Lower lobe of right lung (tissue), 2 donors: ENCODE measurements around the gene WNT7B. TPM values are rescaled to one million over a fixed set of nuclear protein-coding genes. Genes with fewer than 3 reads are reported as not detected.
A peak's percentile ranks its signal among the peaks of the same experiment; 100 is the strongest.

Source experiments
- ATAC-seq, 2 donors: fragments of 200-7000 bp; cut with Tn5 transposase; one replicate each; pipeline ENCODE4 v1.9.1; 2020 to 2022; ENCODE audit warnings: mild to moderate bottlenecking in 2 of 2, moderate library complexity in 2 of 2
- DNase-seq: peaks from one replicate; pipeline ENCODE4 v3.0.0-alpha.2; 2020
- H3K27ac ChIP-seq: fragments of 200-600 bp; one replicate; pipeline ENCODE4 v1.8.0; 2022
- H3K27me3 ChIP-seq: fragments of 200-600 bp; one replicate; pipeline ENCODE4 v1.8.0; 2022; ENCODE audit warnings: low read depth
- H3K36me3 ChIP-seq: fragments of 200-600 bp; one replicate; pipeline ENCODE4 v1.8.0; 2022; ENCODE audit warnings: mild to moderate bottlenecking
- H3K4me1 ChIP-seq: fragments of 200-600 bp; one replicate; pipeline ENCODE4 v1.8.0; 2022
- H3K4me3 ChIP-seq: fragments of 200-600 bp; one replicate; pipeline ENCODE4 v1.8.0; 2022; ENCODE audit warnings: mild to moderate bottlenecking
- H3K9me3 ChIP-seq: fragments of 200-600 bp; one replicate; pipeline ENCODE4 v1.8.0; 2022
- CTCF ChIP-seq: fragments of 200-600 bp; IDR thresholded peaks from one replicate; pipeline ENCODE4 v1.8.0; 2022; ENCODE audit warnings: antibody characterized with exemption, mild to moderate bottlenecking
- intact Hi-C: fragments of 100-400 bp; cut with DNase I; formaldehyde crosslinking; loops from one replicate; pipeline ENCODE4 v1.11.0; 2022
- total RNA-seq: library from RNA; stranded (reverse); fragmentation: NEBNext Ultra II Directional; extraction: Animal tissue kit (Norgen Biotek cat#: 25700); gene quantifications from one replicate; pipeline ENCODE4 v1.2.1, GENCODE V29; 2021
- donor health status: DM: no; HTN: yes; CAD: no; lungs with severe emphysema.

WNT7B gene
- total RNA-seq, 1 donor from 2014 or later = 6.3 TPM

DNA sequence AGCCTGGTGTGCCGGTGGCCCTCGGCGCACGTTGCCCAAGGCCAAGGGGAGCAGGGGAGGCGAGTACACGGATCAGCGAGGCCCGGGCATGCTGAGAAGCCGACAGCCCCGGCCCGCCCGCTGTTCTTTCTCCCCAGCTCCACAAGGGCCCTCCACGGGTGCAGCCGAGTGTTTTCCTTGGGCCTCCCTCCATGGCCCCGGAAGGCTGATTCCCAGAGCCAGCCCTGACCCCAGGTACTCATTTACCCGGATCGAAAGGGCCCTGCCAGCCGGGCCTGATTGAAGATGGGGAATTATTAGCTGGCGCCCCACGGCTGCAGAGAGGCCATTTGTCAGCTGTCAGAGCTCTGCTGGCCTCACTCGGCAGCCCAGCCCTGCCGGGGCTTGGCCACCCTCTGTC lies 53.1 kb downstream of the WNT7B start:
- Histone ChIP-seq H3K4me3 (no peak overlapping the region), H3K36me3 (no peaks in the 10 kb centered on the region), H3K9me3 (no peaks in the 10 kb centered on the region), H3K4me1 (peaks cover 18% of the 10 kb centered on the region), H3K27ac (no peak overlapping the region), H3K27me3 (no peaks in the 10 kb centered on the region)
- DNase-seq (peak; percentile 72), ATAC-seq (peak; percentile 44 to 48)
- no peak for TF ChIP-seq CTCF
- intact Hi-C loops = no loop called here

DNA sequence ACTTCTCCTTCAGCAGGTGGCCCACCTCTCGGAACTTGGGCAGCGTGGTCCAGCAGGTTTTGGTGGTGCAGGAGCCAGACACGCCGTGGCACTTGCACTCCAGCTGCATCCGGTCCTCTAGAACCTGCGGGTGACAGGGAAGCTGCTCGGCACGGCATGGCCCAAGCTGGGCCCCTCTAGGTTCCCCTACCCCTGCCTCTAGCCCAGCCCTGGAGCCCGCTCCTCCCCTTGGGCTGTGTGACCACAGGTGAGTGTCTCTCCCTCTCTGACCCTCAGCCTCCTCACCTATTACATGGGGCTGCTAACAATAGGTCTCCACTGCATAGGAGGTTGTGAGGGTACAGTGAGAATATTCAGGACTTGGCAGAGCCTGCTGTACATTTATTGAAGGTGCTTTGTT lies 53.8 kb downstream of the WNT7B start:
- H3K27ac ChIP-seq = no peak overlapping the region
- no peak for TF ChIP-seq CTCF
- peaks cover 23% of the 10 kb centered on the region for H3K4me1 ChIP-seq
- ATAC-seq = no peak
- no peaks in the 10 kb centered on the region for H3K9me3 ChIP-seq
- H3K27me3 ChIP-seq = no peaks in the 10 kb centered on the region
- no peak overlapping the region for H3K4me3 ChIP-seq
- no peak for DNase-seq
- intact Hi-C loops = no loop called here
- H3K36me3 ChIP-seq = no peaks in the 10 kb centered on the region

DNA sequence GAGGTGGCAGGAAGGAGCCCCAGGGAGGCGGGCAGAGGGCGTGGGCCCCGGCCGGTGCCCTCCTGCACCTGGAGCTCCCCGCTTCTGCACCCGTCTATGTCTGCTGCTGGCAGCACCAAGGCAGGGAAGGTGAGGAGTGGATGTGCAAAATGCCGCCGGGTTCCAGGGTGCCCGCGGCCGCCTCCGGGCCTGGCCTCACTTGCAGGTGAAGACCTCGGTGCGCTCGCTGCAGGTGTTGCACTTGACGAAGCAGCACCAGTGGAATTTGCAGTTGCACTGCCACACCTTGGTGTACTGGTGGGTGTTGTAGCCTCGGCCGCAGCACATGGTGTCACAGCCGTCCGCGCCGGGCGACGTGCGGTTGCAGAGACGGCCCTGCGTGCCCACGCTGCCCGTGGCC lies 54.3 kb downstream of the WNT7B start:
- intact Hi-C loops = no loop called here
- no peak overlapping the region for H3K4me3 ChIP-seq
- no peaks in the 10 kb centered on the region for H3K27me3 ChIP-seq
- peaks cover 23% of the 10 kb centered on the region for H3K4me1 ChIP-seq
- no peak for TF ChIP-seq CTCF
- H3K9me3 ChIP-seq = no peaks in the 10 kb centered on the region
- ATAC-seq = no peak
- DNase-seq = no peak
- no peaks in the 10 kb centered on the region for H3K36me3 ChIP-seq
- no peak overlapping the region for H3K27ac ChIP-seq

DNA sequence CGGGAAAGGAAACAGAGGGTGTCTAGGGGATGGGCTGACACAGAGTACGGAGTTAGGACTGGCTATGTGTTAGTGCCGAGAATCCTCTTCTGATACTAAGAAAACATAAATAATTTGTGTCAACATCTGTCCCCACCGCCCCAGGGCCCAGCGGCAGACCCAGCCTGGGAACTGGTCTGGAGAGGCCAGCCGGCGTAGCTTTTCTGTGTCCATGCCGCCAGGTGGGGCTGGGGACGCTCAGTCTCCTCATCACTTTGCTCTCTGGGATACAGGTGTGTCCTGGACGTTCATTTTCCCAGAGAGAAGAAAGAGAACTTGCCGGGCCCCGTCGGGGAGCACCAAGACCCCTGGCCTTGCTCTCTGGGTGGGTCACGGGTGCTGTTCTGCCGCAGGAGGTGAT lies 54.7 kb downstream of the WNT7B start:
- Histone ChIP-seq H3K4me1 (peaks cover 23% of the 10 kb centered on the region), H3K27me3 (no peaks in the 10 kb centered on the region), H3K4me3 (no peak overlapping the region), H3K36me3 (no peaks in the 10 kb centered on the region), H3K27ac (no peak overlapping the region), H3K9me3 (no peaks in the 10 kb centered on the region)
- intact Hi-C loops = no loop called here
- DNase-seq (no peak), ATAC-seq (no peak)
- no peak for TF ChIP-seq CTCF

GRCh38 chr22:45919504-45920286 lies 57.3 kb downstream of the WNT7B start:
- peak overlapping the region; percentile 41 for H3K27ac ChIP-seq
- no peak overlapping the region for H3K4me3 ChIP-seq
- intact Hi-C loops = no loop called here
- H3K27me3 ChIP-seq = no peaks in the 10 kb centered on the region
- no peaks in the 10 kb centered on the region for H3K36me3 ChIP-seq
- no peak for TF ChIP-seq CTCF
- H3K4me1 ChIP-seq = peaks cover 23% of the 10 kb centered on the region
- DNase-seq (peak; percentile 82), ATAC-seq (peak; percentile 84 to 85)
- H3K9me3 ChIP-seq = no peaks in the 10 kb centered on the region
